Measurements from ENCODE around the gene MTMR3.

DNA sequence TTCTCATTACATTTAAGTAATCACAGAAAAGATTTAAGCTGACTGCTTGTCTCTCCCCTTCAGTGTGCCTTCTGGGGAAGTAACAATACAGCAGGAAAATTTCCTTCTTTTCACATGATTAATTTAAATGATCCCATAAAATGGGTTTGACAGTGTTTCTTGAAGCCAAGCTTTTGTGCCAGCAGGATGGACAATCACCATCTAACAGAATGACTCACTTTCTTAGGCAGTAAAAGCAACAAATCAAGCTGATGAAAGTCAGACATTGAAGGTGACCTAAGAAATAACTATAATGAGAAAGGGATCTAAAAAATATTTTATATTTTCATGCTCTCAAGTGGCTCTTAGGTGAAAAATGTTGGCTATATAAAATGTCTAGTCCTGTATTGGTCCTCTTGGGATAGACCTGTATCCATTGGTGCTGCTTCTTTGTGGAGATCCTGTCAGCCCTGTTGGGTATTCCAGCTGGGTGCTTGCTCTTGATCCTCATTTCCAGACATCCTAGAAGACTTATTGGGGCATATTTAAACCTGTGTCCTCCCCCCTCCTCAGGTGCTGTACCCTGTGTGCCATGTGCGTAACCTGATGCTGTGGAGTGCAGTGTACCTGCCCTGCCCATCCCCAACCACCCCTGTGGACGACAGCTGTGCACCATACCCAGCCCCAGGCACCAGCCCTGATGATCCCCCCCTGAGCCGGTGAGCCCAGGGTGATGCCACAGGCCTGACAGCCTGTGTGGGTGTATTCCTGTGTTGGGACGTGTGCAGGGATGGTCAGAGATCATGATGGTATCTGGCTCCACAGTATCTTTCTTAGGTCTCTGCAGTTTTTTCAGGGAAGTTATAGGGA is 134.6 kb downstream of the MTMR3 start:
- TF ChIP-seq MAZ (IDR thresholded peaks at IDR 0.05; ENCODE audit: borderline replicate concordance, low read depth, low read length), result no peak
- TF ChIP-seq HOXB13 (CRISPR knock-in tag; IDR thresholded peaks at IDR 0.05; ENCODE audit: low read depth), result no peak
- TF ChIP-seq, protein P1, sequence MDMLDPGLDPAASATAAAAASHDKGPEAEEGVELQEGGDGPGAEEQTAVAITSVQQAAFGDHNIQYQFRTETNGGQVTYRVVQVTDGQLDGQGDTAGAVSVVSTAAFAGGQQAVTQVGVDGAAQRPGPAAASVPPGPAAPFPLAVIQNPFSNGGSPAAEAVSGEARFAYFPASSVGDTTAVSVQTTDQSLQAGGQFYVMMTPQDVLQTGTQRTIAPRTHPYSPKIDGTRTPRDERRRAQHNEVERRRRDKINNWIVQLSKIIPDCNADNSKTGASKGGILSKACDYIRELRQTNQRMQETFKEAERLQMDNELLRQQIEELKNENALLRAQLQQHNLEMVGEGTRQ (IDR thresholded peaks at IDR 0.05), result no peak

Data from A549 (cell line).